OCI-LY3 (cell line): ENCODE results near the gene CASP7.

Experiments
- H2AFZ ChIP-seq: fragments of 200-600, 300-600 bp; shearing (Covaris generic); 2 replicates; pipeline ENCODE4 v1.6.0; 2014; ENCODE audit warnings: antibody characterized with exemption, low read depth, low read length
- H3K27ac ChIP-seq: fragments of 200-600, 300-600 bp; sonication (generic); 2 replicates; pipeline ENCODE4 v1.5.1; 2014; ENCODE audit warnings: mild to moderate bottlenecking, low read length, moderate library complexity, mixed read lengths
- H3K27me3 ChIP-seq: fragments of 200-600, 300-600 bp; sonication (generic); 2 replicates; pipeline ENCODE4 v1.6.1; 2014; ENCODE audit warnings: low read depth, low read length, mixed read lengths
- H3K36me3 ChIP-seq: fragments of 200-600, 300-600 bp; sonication (generic); replicated peaks from 2 replicates; pipeline ENCODE3; 2014; ENCODE audit warnings: low read depth, low read length, mixed read lengths
- H3K4me1 ChIP-seq: fragments of 300-600, 200-600 bp; sonication (generic); 2 replicates; pipeline ENCODE4 v1.6.1; 2014; ENCODE audit warnings: low read length, mixed read lengths
- H3K4me2 ChIP-seq: fragments of 200-600, 300-600 bp; sonication (generic); 2 replicates; pipeline ENCODE4 v1.6.1; 2014; ENCODE audit warnings: low read length, mixed read lengths
- H3K4me3 ChIP-seq: fragments of 300-600, 200-600 bp; sonication (generic); 2 replicates; pipeline ENCODE4 v1.5.1; 2014; ENCODE audit warnings: antibody characterized with exemption, mild to moderate bottlenecking, low read length, moderate library complexity
- H3K79me2 ChIP-seq: fragments of 300-600, 200-600 bp; shearing (Covaris generic); 2 replicates; pipeline ENCODE4 v1.6.1; 2014; ENCODE audit warnings: mild to moderate bottlenecking, low read length, mixed read lengths
- H3K9ac ChIP-seq: fragments of 300-600, 200-600 bp; shearing (Covaris generic); 2 replicates; pipeline ENCODE4 v1.6.0; 2014; ENCODE audit warnings: mild to moderate bottlenecking, low read length, moderate library complexity
- H3K9me3 ChIP-seq: fragments of 200-600, 300-600 bp; shearing (Covaris generic); 2 replicates; pipeline ENCODE4 v1.6.1; 2014; ENCODE audit warnings: low read length, mixed read lengths; ENCODE audit not compliant: insufficient read depth
- H4K20me1 ChIP-seq: fragments of 200-600, 300-600 bp; sonication (generic); 2 replicates; pipeline ENCODE4 v1.6.1; 2016; ENCODE audit warnings: low read length, mixed read lengths; ENCODE audit not compliant: insufficient read depth
- CTCF ChIP-seq: fragments of 200-600, 300-600 bp; sonication (generic); IDR thresholded peaks from 2 replicates; pipeline ENCODE4 v1.5.1; 2014; ENCODE audit warnings: antibody characterized with exemption, low read length, low read depth
- EZH2phosphoT487 ChIP-seq: fragments of 200-600 bp; shearing (Covaris generic); IDR thresholded peaks from 2 replicates; pipeline ENCODE4 v1.6.1; 2018; ENCODE audit warnings: antibody characterized with exemption, mixed run types, low read depth

The CASP7 gene

GRCh38 chr10:113776553-113776952 lies 96.8 kb downstream of the CASP7 start:
- H3K79me2 ChIP-seq, result no peaks in the 10 kb centered on the region
- H3K9me3 ChIP-seq, result no peaks in the 10 kb centered on the region
- no peak overlapping the region for H3K4me3 ChIP-seq
- H3K4me2 ChIP-seq, result no peak overlapping the region
- no peak overlapping the region for H3K27ac ChIP-seq
- H3K27me3 ChIP-seq, result 0 out of 2 replicates have a peak, but pooled peaks cover 3% of the 10 kb centered on the region
- H3K36me3 ChIP-seq, result no peaks in the 10 kb centered on the region
- H2AFZ ChIP-seq, result no peak overlapping the region
- H3K9ac ChIP-seq, result no peak overlapping the region
- TF ChIP-seq EZH2phosphoT487, result no peak
- no peak for TF ChIP-seq CTCF
- no peaks in the 10 kb centered on the region for H3K4me1 ChIP-seq
- H4K20me1 ChIP-seq, result no peaks in the 10 kb centered on the region
